ES-I3 (cell line): ENCODE data around the gene C20orf141.
"Not testable (repeated sequence)": the region's sequence is repeated elsewhere in the genome, so short reads cannot be mapped to it uniquely, and the experiment has no call there.

Experiments used
- H3K36me3 ChIP-seq: 2 replicates; pipeline ENCODE4 v1.6.1; 2013; ENCODE audit warnings: mild to moderate bottlenecking, low read length, control low read depth, moderate library complexity; ENCODE audit not compliant: insufficient read depth
- H3K4me1 ChIP-seq: 2 replicates; pipeline ENCODE4 v1.6.1; 2013; ENCODE audit warnings: mild to moderate bottlenecking, control low read depth, low read length; ENCODE audit not compliant: insufficient read depth
- H3K9ac ChIP-seq: 2 replicates; pipeline ENCODE4 v1.6.1; 2013; ENCODE audit warnings: low read depth, mild to moderate bottlenecking, low read length, moderate library complexity
- H3K9me3 ChIP-seq: 2 replicates; pipeline ENCODE4 v1.6.1; 2013; ENCODE audit warnings: mild to moderate bottlenecking, low read length, moderate library complexity; ENCODE audit not compliant: control insufficient read depth, insufficient read depth

The C20orf141 gene, protein sequence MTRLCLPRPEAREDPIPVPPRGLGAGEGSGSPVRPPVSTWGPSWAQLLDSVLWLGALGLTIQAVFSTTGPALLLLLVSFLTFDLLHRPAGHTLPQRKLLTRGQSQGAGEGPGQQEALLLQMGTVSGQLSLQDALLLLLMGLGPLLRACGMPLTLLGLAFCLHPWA

DNA sequence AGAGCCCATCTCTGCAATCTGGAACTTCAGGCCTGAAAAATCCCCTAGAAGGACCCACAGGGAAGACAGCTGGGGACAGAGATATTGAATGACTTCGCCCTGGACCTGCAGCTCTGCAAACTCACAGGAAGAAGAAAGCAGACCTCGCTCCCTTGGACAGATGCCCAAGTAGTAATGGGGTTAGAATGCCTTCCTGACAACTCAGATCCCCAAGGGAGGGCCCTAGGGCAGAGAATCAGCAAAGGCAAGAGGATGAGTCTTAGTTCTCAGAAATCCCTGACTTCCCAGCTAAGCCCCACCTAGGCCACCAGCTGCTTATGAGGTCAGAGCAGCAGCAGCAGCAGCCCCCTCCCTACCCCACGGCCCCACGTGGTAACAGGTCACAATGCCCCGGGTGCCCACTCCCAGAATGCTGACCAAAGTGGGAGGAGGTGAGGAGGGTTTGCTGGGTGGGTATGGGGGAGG is at the start of gene C20orf141:
TSS of gene C20orf141 (plus strand) at position 401 of the 465 bp plus-strand sequence. CDS start 198 bp downstream, outside the sequence.
- Histone ChIP-seq H3K9ac (no peak within 1 kb of the TSS), H3K9me3 (no peaks in the 10 kb centered on the region), H3K4me1 (peaks cover 2% of the 10 kb centered on the region; the same call in 1 of the 2 replicates), H3K36me3 (no peaks in the 10 kb centered on the region)

DNA sequence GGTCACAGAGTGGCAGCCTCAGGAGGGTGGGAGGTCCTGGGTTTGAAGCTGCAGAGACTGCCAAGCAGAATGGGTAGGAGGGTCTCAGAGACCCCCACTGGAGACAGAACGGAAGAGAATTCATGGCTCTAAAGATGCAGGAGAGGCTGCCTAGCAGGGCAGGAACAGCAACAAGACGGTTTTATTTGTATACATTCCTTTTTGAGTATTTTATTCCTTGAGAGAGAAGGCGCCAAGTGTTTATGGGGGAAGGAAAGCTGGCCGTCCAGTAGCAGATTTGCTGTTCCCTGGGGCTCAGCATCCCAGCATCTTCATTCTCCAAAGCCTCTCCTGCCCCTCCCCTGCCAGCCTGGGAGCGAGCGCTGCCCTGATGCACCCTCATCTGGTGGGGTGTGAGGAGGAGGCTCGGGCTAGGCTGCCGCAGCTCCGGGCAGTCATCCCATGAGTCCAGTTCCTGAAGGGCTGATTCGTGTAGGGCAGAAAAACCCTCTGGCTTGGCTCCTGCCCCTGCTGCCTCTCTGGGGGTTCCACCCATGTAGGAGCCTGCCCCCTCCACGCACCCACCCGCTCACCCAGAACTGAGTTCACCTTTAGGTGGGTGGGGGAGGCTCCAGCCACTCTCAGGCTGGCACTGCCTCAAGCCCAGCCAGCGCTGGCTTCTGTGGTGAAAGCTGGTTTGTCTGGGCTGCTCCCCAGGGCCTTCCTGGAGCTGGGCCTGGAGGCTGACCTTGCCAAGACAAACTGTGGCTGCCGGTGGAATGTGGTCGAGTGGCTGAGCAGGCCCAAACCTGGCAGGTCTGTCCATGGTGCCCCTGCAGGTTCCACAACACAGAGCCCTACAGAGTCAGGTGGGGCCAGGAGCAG is 46.8 kb upstream of the C20orf141 start:
- Histone ChIP-seq H3K9ac (no peak overlapping the region), H3K36me3 (no peaks in the 10 kb centered on the region), H3K9me3 (no peaks in the 10 kb centered on the region), H3K4me1 (no peaks in the 10 kb centered on the region)

DNA sequence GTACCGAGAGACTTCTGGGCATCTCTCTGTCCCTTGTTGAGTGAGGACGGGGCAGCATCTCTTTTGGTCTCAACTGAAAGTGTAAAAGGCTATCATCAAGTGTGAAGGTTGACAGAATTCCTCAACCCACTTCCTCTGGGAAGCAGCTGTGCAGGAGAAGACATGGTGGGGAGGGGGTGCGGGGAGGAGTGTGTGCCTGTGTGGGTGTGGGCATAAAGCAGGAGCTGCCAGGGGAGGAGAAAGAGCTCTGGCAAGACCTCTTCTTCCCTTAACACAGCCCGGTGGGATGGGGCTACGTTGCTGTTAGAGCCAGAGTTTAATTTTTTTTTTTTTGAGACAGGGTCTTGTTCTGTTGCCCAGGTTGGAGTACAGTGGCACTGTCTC is 46.2 kb upstream of the C20orf141 start:
- Histone ChIP-seq H3K9me3 (no peaks in the 10 kb centered on the region), H3K36me3 (no peaks in the 10 kb centered on the region), H3K4me1 (no peaks in the 10 kb centered on the region), H3K9ac (no peak overlapping the region)

DNA sequence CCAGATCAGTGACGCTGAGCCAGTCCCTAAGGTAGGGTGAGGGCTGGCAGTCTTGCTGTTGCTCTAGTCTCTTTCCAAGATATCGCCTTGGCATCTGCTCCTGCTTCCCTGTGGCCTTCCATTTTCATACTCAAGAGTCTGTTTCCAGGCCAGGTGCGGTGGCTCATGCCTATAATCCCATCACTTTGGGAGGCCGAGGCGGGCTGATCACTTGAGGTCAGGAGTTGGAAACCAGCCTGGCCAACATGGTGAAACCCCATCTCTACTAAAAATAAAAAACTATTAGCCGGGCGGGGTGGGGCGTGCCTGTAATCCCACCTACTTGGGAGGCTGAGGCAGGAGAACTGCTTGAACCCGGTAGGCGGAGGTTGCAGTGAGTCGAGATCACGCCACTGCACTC is 44.7 kb upstream of the C20orf141 start:
- H3K9ac ChIP-seq, H3K4me1 ChIP-seq, H3K36me3 ChIP-seq, H3K9me3 ChIP-seq: not testable (repeated sequence)

DNA sequence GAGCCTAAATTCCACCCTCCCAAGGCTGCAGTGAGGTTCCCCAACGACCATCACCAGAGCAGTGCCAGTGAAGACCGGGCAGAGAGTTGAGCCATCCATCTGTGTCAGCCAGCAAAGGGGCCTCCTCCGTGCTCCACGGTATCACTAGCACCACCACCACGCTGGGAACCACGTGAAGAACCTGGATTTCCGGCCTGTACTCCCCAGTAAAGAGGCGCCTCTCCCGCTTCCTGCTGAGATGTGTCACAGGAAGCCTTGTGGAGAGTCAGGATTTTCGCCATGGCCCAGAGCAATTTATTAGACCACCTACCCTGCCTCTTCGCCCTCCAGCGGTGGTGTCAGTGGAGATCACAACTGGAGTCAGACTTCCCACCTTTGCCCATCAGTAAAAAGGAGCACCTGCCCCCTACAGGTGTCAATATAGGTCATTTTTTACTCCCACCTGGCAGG is 43.1 kb upstream of the C20orf141 start:
- H3K9me3 ChIP-seq = no peaks in the 10 kb centered on the region
- H3K4me1 ChIP-seq = no peaks in the 10 kb centered on the region
- no peaks in the 10 kb centered on the region for H3K36me3 ChIP-seq
- no peak overlapping the region for H3K9ac ChIP-seq

DNA sequence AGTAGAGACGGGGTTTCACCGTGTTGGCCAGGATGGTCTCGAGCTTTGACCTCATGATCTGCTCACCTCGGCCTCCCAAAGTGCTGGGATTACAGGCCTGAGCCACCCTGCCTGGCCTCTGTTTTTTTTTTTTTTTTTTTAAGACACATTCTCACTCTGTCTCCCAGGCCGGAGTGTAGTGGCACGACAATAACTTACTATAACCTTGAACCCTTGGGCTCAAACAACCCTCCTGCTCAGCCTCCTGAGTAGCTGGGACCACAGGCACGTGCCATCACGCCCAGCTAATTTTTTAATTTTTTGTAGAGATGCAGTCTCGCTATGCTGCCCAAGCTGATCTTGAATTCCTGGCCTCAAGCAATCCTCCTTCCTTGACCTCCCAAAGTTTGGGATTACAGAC is 41.0 kb upstream of the C20orf141 start:
- Histone ChIP-seq H3K4me1 (no peaks in the 10 kb centered on the region), H3K9me3 (no peaks in the 10 kb centered on the region), H3K9ac (no peak overlapping the region), H3K36me3 (no peaks in the 10 kb centered on the region)

DNA sequence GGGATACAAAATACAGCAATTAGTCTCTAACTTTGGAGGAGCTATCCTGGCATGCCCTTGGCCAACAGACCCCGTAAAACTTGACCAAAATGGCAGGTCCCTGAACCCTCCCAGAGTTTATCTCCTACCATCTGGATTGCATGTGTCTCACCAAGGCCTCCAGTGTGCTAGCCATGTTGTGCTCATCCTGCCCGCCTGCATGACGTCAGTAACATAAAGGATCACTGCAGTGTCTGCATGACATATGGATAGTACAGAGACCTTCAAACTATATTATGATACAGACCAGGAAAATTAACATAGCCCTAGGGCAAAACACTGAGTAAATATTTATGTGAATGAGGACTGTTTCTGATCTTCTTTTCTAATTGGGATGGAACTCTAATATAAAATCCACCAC is 39.6 kb upstream of the C20orf141 start:
- H3K9me3 ChIP-seq = no peaks in the 10 kb centered on the region
- H3K9ac ChIP-seq = no peak overlapping the region
- H3K4me1 ChIP-seq = no peaks in the 10 kb centered on the region
- H3K36me3 ChIP-seq = no peaks in the 10 kb centered on the region

DNA sequence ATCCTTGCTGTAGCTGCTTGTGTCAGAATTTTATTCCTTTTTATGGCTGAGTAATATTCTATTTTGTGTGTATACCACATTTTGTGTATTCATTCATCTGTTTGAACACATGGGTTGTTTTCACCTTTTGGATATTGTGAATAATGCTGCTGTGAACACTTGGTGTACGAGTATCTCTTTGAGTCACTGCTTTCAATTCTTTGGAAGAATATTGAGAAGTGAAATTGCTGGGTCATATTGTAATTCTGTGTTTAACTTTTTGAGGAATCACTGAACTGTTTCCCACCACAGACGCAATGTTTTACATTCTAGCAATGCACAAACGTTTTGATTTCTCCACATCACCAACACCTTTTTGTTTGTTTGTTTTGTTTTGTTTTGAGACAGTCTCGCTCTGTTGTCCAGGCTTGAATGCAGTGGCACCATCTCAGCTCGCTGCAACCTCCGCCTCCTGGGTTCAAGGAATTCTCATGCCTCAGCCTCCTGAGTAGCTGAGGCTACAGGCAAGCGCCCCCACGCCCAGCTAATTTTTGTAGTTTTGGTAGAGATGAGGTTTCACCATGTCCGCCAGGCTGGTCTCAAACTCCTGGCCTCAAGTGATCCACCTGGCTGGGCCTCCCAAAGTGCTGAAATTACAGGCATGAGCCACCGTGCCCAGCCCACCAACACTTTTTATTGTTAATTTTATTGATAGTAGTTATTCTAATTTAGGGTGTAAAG is 36.0 kb upstream of the C20orf141 start:
- no peaks in the 10 kb centered on the region for H3K9me3 ChIP-seq
- no peak overlapping the region for H3K9ac ChIP-seq
- no peaks in the 10 kb centered on the region for H3K36me3 ChIP-seq
- H3K4me1 ChIP-seq = no peaks in the 10 kb centered on the region

DNA sequence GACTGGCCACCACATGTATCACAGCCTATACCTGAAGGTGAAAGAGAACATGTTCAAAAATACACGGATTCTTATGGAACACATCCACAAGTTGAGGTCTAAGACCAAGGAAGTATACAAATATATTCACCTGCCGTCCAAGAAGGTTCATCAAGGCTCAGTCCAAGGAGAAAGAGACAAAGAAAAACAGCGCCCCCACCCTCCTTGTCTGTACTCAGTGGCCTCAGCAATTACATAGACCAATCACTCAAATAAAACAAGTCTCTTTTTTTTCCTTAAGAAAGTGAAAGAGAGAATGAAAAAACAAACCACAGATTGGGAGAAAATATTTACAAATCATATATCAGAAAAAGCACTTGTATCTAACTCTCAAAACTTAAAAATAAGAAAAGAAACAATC is 33.8 kb upstream of the C20orf141 start:
- no peak overlapping the region for H3K9ac ChIP-seq
- no peaks in the 10 kb centered on the region for H3K36me3 ChIP-seq
- no peaks in the 10 kb centered on the region for H3K4me1 ChIP-seq
- no peaks in the 10 kb centered on the region for H3K9me3 ChIP-seq

DNA sequence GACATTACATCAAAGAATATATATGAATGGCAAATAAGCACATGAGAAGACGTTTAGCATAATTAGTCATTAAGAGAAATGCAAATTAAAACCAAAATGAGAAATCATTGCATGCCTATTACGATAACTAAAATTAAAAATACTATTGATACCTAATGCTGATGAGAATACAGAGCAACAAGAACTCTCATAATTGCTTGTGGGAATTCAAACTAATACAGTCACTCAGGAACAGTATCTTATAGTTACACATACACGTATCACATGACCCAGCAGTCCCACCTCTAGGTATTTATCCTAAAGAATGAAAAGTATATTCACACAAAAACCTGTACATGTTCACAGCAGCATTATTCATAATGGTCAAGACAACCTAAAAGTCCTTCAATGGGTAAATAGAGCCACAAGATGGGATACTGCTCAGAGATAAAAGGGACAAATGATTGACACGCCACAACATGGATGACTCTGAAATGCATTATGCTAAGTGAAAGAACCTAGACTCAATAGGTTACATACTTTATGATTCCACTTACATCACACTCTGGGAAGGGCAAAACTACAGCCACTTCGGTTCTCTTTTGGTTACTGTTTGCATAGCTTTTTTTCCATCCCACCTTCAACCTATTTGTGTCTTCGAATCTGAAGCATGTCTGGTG is 30.8 kb upstream of the C20orf141 start:
- Histone ChIP-seq H3K4me1 (no peaks in the 10 kb centered on the region), H3K36me3 (no peaks in the 10 kb centered on the region), H3K9ac (no peak overlapping the region), H3K9me3 (no peaks in the 10 kb centered on the region; the same call in 1 of the 2 replicates)

DNA sequence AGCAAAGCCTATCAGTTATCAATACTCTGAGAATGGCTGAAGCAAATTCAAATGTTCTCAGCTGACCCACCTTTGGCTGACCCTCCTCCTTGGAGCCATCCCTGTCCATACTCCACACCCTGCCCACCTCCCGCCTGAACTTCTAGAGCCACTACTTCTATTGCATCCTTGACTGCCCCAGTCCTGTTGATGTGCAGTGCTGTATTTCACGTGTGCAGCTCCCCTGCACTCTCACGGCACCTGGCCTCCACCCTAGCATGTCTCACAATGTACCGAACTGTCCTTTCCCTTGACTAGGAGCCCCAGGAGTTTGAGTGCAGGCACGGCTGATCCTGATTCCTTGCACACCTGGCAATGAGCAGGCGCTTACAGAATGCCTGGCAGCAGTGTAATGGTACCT is 21.3 kb upstream of the C20orf141 start:
- Histone ChIP-seq H3K9me3 (no peaks in the 10 kb centered on the region), H3K9ac (no peak overlapping the region), H3K36me3 (no peaks in the 10 kb centered on the region), H3K4me1 (no peaks in the 10 kb centered on the region)

DNA sequence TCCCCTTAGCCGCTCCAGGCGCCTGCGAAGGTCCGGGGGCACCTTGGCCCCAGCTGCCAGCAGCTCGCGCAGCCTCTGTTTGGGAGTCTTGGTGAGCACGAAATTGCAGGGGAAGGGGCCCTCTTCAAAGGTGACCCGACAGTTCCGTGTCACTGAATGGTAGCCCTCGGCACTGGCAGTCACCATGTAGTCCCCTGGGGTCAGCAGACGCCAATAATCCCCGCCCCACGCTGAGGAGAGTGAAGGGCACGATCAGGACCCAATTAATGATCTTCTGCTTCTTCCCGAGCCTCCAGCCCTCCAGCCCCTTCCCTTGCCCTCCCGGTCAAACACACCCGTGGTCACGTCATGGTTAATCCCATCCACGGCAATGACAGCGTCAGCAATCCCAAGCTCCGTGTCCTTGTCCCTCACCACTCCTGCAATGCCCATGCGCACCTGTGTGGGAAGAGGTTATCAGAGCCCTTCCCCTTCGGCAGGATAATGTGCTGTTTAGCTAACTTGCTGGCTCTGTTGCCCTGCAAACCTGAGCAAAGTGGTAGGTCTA is 20.5 kb upstream of the C20orf141 start:
- Histone ChIP-seq H3K4me1 (no peaks in the 10 kb centered on the region; the same call in 1 of the 2 replicates), H3K36me3 (no peaks in the 10 kb centered on the region), H3K9ac (no peak overlapping the region), H3K9me3 (no peaks in the 10 kb centered on the region)

DNA sequence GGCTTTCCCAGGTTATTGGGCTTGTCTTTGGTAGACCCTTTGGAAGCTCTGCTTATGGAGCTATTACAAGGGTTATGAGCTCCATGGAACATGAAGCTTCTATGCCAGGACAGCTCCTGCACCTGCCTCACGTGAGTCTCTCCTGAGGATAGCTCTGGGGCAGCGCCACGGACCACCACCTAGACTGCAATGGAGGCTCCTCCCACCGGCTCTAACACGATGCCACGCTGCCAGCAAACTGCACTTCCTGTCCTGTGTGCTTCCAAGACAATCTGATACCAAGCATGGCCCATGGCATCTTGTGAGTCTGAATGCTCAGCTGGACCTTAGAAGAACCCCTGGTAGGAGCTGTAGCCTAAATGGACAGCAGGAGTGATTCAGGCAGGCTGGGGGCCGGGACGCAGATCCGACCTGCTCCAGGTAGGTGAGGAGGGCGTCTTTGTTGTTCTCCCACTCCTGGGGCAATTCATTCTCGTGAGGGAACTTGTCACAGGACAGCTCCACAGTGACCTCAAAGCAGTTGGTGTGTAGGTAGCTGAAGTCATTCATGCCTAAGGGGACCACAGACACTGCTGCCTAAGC is 19.8 kb upstream of the C20orf141 start:
- Histone ChIP-seq H3K36me3 (no peaks in the 10 kb centered on the region), H3K9me3 (no peaks in the 10 kb centered on the region), H3K4me1 (no peaks in the 10 kb centered on the region; the same call in 1 of the 2 replicates), H3K9ac (no peak overlapping the region)

DNA sequence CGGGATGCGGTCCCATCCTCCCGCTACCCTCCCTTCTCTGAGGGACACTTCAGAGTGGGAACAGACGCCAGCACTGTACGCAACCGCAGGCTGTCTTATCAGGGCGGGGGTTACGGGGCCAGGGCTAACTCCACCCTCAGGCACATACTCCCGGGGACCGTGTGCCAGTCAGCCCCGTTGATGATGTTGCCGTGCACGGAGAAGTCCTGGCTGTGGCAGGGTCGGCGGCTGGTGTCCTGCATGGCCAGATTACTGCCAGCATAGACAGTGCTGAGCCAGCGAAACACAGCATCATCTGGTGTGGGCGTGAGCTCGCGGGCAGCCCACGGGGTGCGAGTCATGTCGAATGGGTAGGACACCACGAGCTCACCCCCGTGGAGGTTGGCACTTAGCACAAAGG is 19.3 kb upstream of the C20orf141 start:
- Histone ChIP-seq H3K4me1 (no peaks in the 10 kb centered on the region; the same call in 1 of the 2 replicates), H3K9ac (no peak overlapping the region), H3K9me3 (no peaks in the 10 kb centered on the region), H3K36me3 (no peaks in the 10 kb centered on the region)
